Measurements from ENCODE around the gene F2. TPM values are rescaled to one million over a fixed set of nuclear protein-coding genes. Genes with fewer than 3 reads are reported as not detected.

Gene F2
- total and polyA plus RNA-seq, 2 donors (not counting 1 experiment from before 2014, with no cell fraction given), result not detected

- no peak overlapping the region for H3K4me3 ChIP-seq (ENCODE audit: control extremely low read depth in 1 of 5, extremely low read depth in 1 of 5, insufficient read depth in 1 of 5, low read depth in 2 of 5, low read length in 4 of 5)
- H3K36me3 ChIP-seq (replicated peaks in 1 of 2; ENCODE audit: control extremely low read depth in 1 of 2, control insufficient read depth in 1 of 2, extremely low read depth in 1 of 2, insufficient read depth in 2 of 2, low read length in 1 of 2), result peaks cover 7 to 58% of the 10 kb centered on the region in 2 experiments
- no peak overlapping the region for H3K4me2 ChIP-seq (replicated peaks; ENCODE audit: low read depth, low read length, poor library complexity, severe bottlenecking)
- Mint-ChIP-seq H3K4me1 (no peaks in the 10 kb centered on the region), H3K27me3 (no peaks in the 10 kb centered on the region), H3K9me3 (ENCODE audit: insufficient read depth) (no peaks in the 10 kb centered on the region), H3K4me3 (no peak overlapping the region), H3K27ac (no peak overlapping the region)
- 100% methylated on average over 1 of the region's 3 CpGs for WGBS (ENCODE audit: insufficient coverage)
- ChIA-PET CTCF (no interaction called here), POLR2A (no interaction called here)
- no peaks in the 10 kb centered on the region for H3K9me3 ChIP-seq (ENCODE audit: control extremely low read depth in 1 of 3, control insufficient read depth in 2 of 3, insufficient read depth in 1 of 3, low read length in 2 of 3)
- no peaks in the 10 kb centered on the region for H3K27me3 ChIP-seq (replicated peaks in 1 of 4; ENCODE audit: control extremely low read depth in 1 of 4, control insufficient read depth in 3 of 4, insufficient read depth in 4 of 4, low read length in 3 of 4)
- H4K20me1 ChIP-seq (ENCODE audit: control insufficient read depth, insufficient read depth, low read length, poor library complexity, severe bottlenecking), result no peaks in the 10 kb centered on the region
- no peak overlapping the region for H2AFZ ChIP-seq (ENCODE audit: insufficient read depth, low read depth, low read length, poor library complexity, severe bottlenecking)
- ATAC-seq (ENCODE audit: low read depth), result no peak
- no peak overlapping the region for H3K27ac ChIP-seq (ENCODE audit: low read length in 2 of 2)
- no peaks in the 10 kb centered on the region for H3K79me2 ChIP-seq (ENCODE audit: control insufficient read depth, insufficient read depth, low read length)
- intact Hi-C loops (cut with micrococcal nuclease), result no loop called here
- H3K4me1 ChIP-seq (ENCODE audit: control insufficient read depth in 2 of 2, insufficient read depth in 2 of 2, low read length in 2 of 2), result no peaks in the 10 kb centered on the region
- H3K9ac ChIP-seq (ENCODE audit: low read length), result no peak overlapping the region
- DNase-seq, result no peak
- TF ChIP-seq CTCF (IDR thresholded peaks at IDR 0.05) (no peak), EZH2 (IDR thresholded peaks at IDR 0.05; ENCODE audit: borderline replicate concordance, insufficient read depth, low read depth, low read length, poor library complexity, severe bottlenecking) (no peak)
Observed at GRCh38 chr11:46684367-46684766, 34.6 kb upstream of the F2 start.

- WGBS (ENCODE audit: insufficient coverage), result 96% methylated on average over 12 of the region's 15 CpGs
- intact Hi-C loops (cut with micrococcal nuclease), result no loop called here
- Histone ChIP-seq H3K4me1 (ENCODE audit: control insufficient read depth in 2 of 2, insufficient read depth in 2 of 2, low read length in 2 of 2) (no peaks in the 10 kb centered on the region), H3K4me3 (ENCODE audit: control extremely low read depth in 1 of 5, extremely low read depth in 1 of 5, insufficient read depth in 1 of 5, low read depth in 2 of 5, low read length in 4 of 5) (no peak overlapping the region), H3K9me3 (ENCODE audit: control extremely low read depth in 1 of 3, control insufficient read depth in 2 of 3, insufficient read depth in 1 of 3, low read length in 2 of 3) (no peaks in the 10 kb centered on the region), H3K27me3 (replicated peaks in 1 of 4; ENCODE audit: control extremely low read depth in 1 of 4, control insufficient read depth in 3 of 4, insufficient read depth in 4 of 4, low read length in 3 of 4) (no peaks in the 10 kb centered on the region), H3K79me2 (ENCODE audit: control insufficient read depth, insufficient read depth, low read length) (peaks cover 8% of the 10 kb centered on the region), H3K9ac (ENCODE audit: low read length) (no peak overlapping the region), H4K20me1 (ENCODE audit: control insufficient read depth, insufficient read depth, low read length, poor library complexity, severe bottlenecking) (no peaks in the 10 kb centered on the region), H3K27ac (ENCODE audit: low read length in 2 of 2) (no peak overlapping the region), H2AFZ (ENCODE audit: insufficient read depth, low read depth, low read length, poor library complexity, severe bottlenecking) (no peak overlapping the region), H3K4me2 (replicated peaks; ENCODE audit: low read depth, low read length, poor library complexity, severe bottlenecking) (no peak overlapping the region), H3K36me3 (replicated peaks in 1 of 2; ENCODE audit: control extremely low read depth in 1 of 2, control insufficient read depth in 1 of 2, extremely low read depth in 1 of 2, insufficient read depth in 2 of 2, low read length in 1 of 2) (peaks cover 7 to 46% of the 10 kb centered on the region in 2 experiments)
- H3K27ac Mint-ChIP-seq, result no peak overlapping the region
- H3K27me3 Mint-ChIP-seq, result no peaks in the 10 kb centered on the region
- ChIA-PET CTCF (no interaction called here), POLR2A (no interaction called here)
- ATAC-seq (ENCODE audit: low read depth) (no peak), DNase-seq (no peak)
- H3K9me3 Mint-ChIP-seq (ENCODE audit: insufficient read depth), result no peaks in the 10 kb centered on the region
- no peak overlapping the region for H3K4me3 Mint-ChIP-seq
- TF ChIP-seq EZH2 (IDR thresholded peaks at IDR 0.05; ENCODE audit: borderline replicate concordance, insufficient read depth, low read depth, low read length, poor library complexity, severe bottlenecking) (no peak), CTCF (IDR thresholded peaks at IDR 0.05) (no peak)
- H3K4me1 Mint-ChIP-seq, result no peaks in the 10 kb centered on the region
Observed at GRCh38 chr11:46686886-46687795, 31.9 kb upstream of the F2 start.

All from B cell (primary cell).